Tibial nerve (tissue), 4 donors: ENCODE measurements around the gene ADAMTS12. TPM values are rescaled to one million over a fixed set of nuclear protein-coding genes. Genes with fewer than 3 reads are reported as not detected.
A peak's percentile ranks its signal among the peaks of the same experiment; 100 is the strongest.

Source experiments
- DNase-seq, 2 donors: peaks; one replicate each; pipeline ENCODE4 v3.0.0-alpha.2; 2019; ENCODE audit warnings: low spot score in 2 of 2
- H3K27ac ChIP-seq, 4 donors: fragments of 200-600 bp; sonication (generic) in 3 of 4; one replicate each; pipeline ENCODE4 v1.5.1; 2017 to 2019; ENCODE audit warnings: mild to moderate bottlenecking in 1 of 4
- H3K27me3 ChIP-seq, 2 donors: fragments of 200-600 bp; sonication (generic) in 1 of 2; one replicate each; pipeline versions ENCODE4 v1.5.1 to v1.6.0; 2017 to 2019
- H3K36me3 ChIP-seq, 3 donors: fragments of 200-600 bp; sonication (generic); one replicate each; pipeline ENCODE4 v1.5.1; 2018 to 2019
- H3K4me1 ChIP-seq, 4 donors: fragments of 200-600 bp; sonication (generic) in 3 of 4; one replicate each; pipeline ENCODE4 v1.5.1; 2017 to 2019
- H3K4me3 ChIP-seq, 4 donors: fragments of 200-600 bp; sonication (generic) in 3 of 4; one replicate each; pipeline ENCODE4 v1.5.1; 2017 to 2019; ENCODE audit warnings: mild to moderate bottlenecking in 1 of 4, moderate library complexity in 1 of 4
- H3K9me3 ChIP-seq, 4 donors: fragments of 200-600 bp; sonication (generic) in 3 of 4; one replicate each; pipeline ENCODE4 v1.5.1; 2017 to 2019
- CTCF ChIP-seq, 5 experiments: fragments of 200-600 bp in 3 of 5; fragments of 450-650 bp in 2 of 5; sonication (generic) in 3 of 5; IDR thresholded peaks; one replicate each; pipeline ENCODE4 v1.5.1; 2016 to 2019; ENCODE audit warnings: antibody characterized with exemption in 5 of 5, mild to moderate bottlenecking in 3 of 5, moderate library complexity in 2 of 5
- EP300 ChIP-seq, 2 donors: sonication (generic); formaldehyde crosslinking; IDR thresholded peaks; one replicate each; pipeline ENCODE4 v1.6.1; 2017; ENCODE audit warnings: antibody characterized with exemption in 2 of 2, mild to moderate bottlenecking in 1 of 2
- POLR2A ChIP-seq, 2 donors: fragments of 450-650 bp; IDR thresholded peaks; one replicate each; pipeline ENCODE4 v1.6.1; 2017; ENCODE audit warnings: antibody characterized with exemption in 2 of 2, mild to moderate bottlenecking in 2 of 2, moderate library complexity in 2 of 2
- WGBS, 2 donors: methylation state at CpG; one replicate each; pipeline ENCODE4 v1.1.5; 2018; 5-methylcytosine and 5-hydroxymethylcytosine counted together
- total RNA-seq, 4 donors: library from RNA; depleted of rRNA; stranded (reverse); fragments of >200 nt; gene quantifications; one replicate each; pipeline ENCODE4 v1.1.0, GENCODE V29; 2016

ADAMTS12 gene
- total RNA-seq, 4 donors from 2014 or later, result 7.1 to 10.4 (median 9.7) TPM

- TF ChIP-seq EP300 (IDR thresholded peaks at IDR 0.05) (no peak), CTCF (IDR thresholded peaks at IDR 0.05) (no peak), POLR2A (IDR thresholded peaks at IDR 0.05) (no peak)
Measured at GRCh38 chr5:33937707-33938506, 46.1 kb upstream of the ADAMTS12 start.

GRCh38 chr5:33937017-33937706 lies 45.4 kb upstream of the ADAMTS12 start:
- 39 to 41% methylated on average over 26 to 51 of the region's 54 CpGs for WGBS, 2 donors
- DNase-seq, result no peak
- Histone ChIP-seq H3K27me3 (peaks cover 0 to 69% of the 10 kb centered on the region in 2 donors), H3K36me3 (no peaks in the 10 kb centered on the region), H3K27ac (no peak overlapping the region), H3K4me3 (peak overlapping the region in 2 of 4 donors; percentile 12 to 37), H3K4me1 (peaks cover 0 to 20% (median 4%) of the 10 kb centered on the region in 4 donors), H3K9me3 (no peaks in the 10 kb centered on the region)
- TF ChIP-seq POLR2A (IDR thresholded peaks at IDR 0.05) (no peak), CTCF (IDR thresholded peaks at IDR 0.05) (no peak), EP300 (IDR thresholded peaks at IDR 0.05) (no peak)

More at GRCh38 chr5:33937707-33938506, 46.1 kb upstream of the ADAMTS12 start:
- no peak overlapping the region for H3K27ac ChIP-seq
- 23 to 34% methylated on average over 21 to 49 of the region's 54 CpGs for WGBS, 2 donors
- H3K4me1 ChIP-seq, result peaks cover 0 to 20% (median 4%) of the 10 kb centered on the region in 4 donors
- no peak overlapping the region for H3K4me3 ChIP-seq
- no peaks in the 10 kb centered on the region for H3K9me3 ChIP-seq
- no peaks in the 10 kb centered on the region for H3K36me3 ChIP-seq
- H3K27me3 ChIP-seq, result peaks cover 0 to 71% of the 10 kb centered on the region in 2 donors
- DNase-seq, result no peak

- no peaks in the 10 kb centered on the region for H3K9me3 ChIP-seq
- no peak for DNase-seq
- H3K4me3 ChIP-seq, result peak within 1 kb of the TSS in 2 of 4 donors; percentile 12 to 37
- no peaks in the 10 kb centered on the region for H3K36me3 ChIP-seq
- TF ChIP-seq POLR2A (IDR thresholded peaks at IDR 0.05) (no peak), CTCF (IDR thresholded peaks at IDR 0.05) (no peak), EP300 (IDR thresholded peaks at IDR 0.05) (no peak)
- 6 to 10% methylated on average over 16 to 40 of the region's 45 CpGs for WGBS, 2 donors
- peaks cover 0 to 20% (median 4%) of the 10 kb centered on the region in 4 donors for H3K4me1 ChIP-seq
- H3K27me3 ChIP-seq, result peaks cover 0 to 62% of the 10 kb centered on the region in 2 donors
- H3K27ac ChIP-seq, result no peak within 1 kb of the TSS
Measured at GRCh38 chr5:33936381-33937016, 44.7 kb upstream of the ADAMTS12 start, which contains the start of gene RXFP3. TSS of gene RXFP3 (plus strand) at chr5:33936386. CDS start at chr5:33936741, 355 bp downstream.

- Histone ChIP-seq H3K27ac (no peak overlapping the region), H3K36me3 (no peaks in the 10 kb centered on the region), H3K4me3 (peak overlapping the region in 1 of 4 donors; percentile 37), H3K9me3 (no peaks in the 10 kb centered on the region), H3K4me1 (peaks cover 0 to 20% (median 4%) of the 10 kb centered on the region in 4 donors), H3K27me3 (peaks cover 0 to 57% of the 10 kb centered on the region in 2 donors)
- DNase-seq, result peak; percentile 11 to 15
- WGBS, 2 donors, result 2 to 4% methylated on average over 21 to 29 of the region's 30 CpGs
- TF ChIP-seq EP300 (IDR thresholded peaks at IDR 0.05), result no peak
- peak in 2 of 5 experiments; percentile 45 to 46 for TF ChIP-seq CTCF (IDR thresholded peaks at IDR 0.05)
- no peak for TF ChIP-seq POLR2A (IDR thresholded peaks at IDR 0.05)
Measured at GRCh38 chr5:33936004-33936380, 44.2 kb upstream of the ADAMTS12 start.
